ENCODE results near the gene OR4N2. TPM values are rescaled to one million over a fixed set of nuclear protein-coding genes. Genes with fewer than 3 reads are reported as not detected.
"Not testable (repeated sequence)": the region's sequence is repeated elsewhere in the genome, so short reads cannot be mapped to it uniquely, and the experiment has no call there.

The OR4N2 gene
- polyA plus RNA-seq, 1 of the 3 experiments (the other 2 are of a cell fraction), result not detected

DNA sequence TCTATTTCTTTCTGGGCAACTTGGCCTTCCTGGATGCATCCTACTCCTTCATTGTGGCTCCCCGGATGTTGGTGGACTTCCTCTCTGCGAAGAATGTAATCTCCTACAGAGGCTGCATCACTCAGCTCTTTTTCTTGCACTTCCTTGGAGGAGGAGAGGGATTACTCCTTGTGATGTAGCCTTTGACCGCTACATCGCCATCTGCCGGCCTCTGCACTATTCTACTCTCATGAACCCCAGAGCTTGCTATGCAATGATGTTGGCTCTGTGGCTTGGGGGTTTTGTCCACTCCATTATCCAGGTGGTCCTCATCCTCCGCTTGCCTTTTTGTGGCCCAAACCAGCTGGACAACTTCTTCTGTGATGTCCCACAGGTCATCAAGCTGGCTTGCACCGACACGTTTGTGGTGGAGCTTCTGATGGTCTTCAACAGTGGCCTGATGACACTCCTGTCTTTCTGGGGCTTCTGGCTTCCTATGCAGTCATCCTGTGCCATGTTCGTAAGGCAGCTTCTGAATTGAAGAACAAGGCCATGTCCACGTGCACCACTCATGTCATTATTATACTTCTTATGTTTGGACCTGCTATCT lies 7.0 kb upstream of the OR4N2 start:
- H3F3A ChIP-seq (replicated peaks; ENCODE audit: insufficient read depth); POLR2A ChIA-PET; H3K36me3 ChIP-seq (replicated peaks in 1 of 2; ENCODE audit: control insufficient read depth in 1 of 2, insufficient read depth in 2 of 2, low read length in 1 of 2); CTCF ChIA-PET; H3K27ac ChIP-seq (ENCODE audit: low read depth in 2 of 2, low read length in 1 of 2); H3K27me3 ChIP-seq (ENCODE audit: insufficient read depth); H3K4me3 ChIP-seq (ENCODE audit: low read depth in 2 of 2, low read length in 1 of 2); H3K79me2 ChIP-seq (ENCODE audit: insufficient read depth); H3K4me1 ChIP-seq (ENCODE audit: control insufficient read depth in 1 of 2, insufficient read depth in 2 of 2, low read depth in 1 of 2, low read length in 1 of 2); H3K9me2 ChIP-seq; H4K20me1 ChIP-seq (ENCODE audit: insufficient read depth); H3K9me3 ChIP-seq; H3K9ac ChIP-seq; H2AFZ ChIP-seq (ENCODE audit: low read depth); DNase-seq; H3K4me2 ChIP-seq: not testable (repeated sequence)
- TF ChIP-seq, protein P1, sequence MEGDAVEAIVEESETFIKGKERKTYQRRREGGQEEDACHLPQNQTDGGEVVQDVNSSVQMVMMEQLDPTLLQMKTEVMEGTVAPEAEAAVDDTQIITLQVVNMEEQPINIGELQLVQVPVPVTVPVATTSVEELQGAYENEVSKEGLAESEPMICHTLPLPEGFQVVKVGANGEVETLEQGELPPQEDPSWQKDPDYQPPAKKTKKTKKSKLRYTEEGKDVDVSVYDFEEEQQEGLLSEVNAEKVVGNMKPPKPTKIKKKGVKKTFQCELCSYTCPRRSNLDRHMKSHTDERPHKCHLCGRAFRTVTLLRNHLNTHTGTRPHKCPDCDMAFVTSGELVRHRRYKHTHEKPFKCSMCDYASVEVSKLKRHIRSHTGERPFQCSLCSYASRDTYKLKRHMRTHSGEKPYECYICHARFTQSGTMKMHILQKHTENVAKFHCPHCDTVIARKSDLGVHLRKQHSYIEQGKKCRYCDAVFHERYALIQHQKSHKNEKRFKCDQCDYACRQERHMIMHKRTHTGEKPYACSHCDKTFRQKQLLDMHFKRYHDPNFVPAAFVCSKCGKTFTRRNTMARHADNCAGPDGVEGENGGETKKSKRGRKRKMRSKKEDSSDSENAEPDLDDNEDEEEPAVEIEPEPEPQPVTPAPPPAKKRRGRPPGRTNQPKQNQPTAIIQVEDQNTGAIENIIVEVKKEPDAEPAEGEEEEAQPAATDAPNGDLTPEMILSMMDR (IDR thresholded peaks at IDR 0.05), result peak; percentile 25; the same call in 1 of the 2 replicates
- WGBS (ENCODE audit: low lambda C conversion rate), result 8% methylated on average over 10 of the region's 10 CpGs

DNA sequence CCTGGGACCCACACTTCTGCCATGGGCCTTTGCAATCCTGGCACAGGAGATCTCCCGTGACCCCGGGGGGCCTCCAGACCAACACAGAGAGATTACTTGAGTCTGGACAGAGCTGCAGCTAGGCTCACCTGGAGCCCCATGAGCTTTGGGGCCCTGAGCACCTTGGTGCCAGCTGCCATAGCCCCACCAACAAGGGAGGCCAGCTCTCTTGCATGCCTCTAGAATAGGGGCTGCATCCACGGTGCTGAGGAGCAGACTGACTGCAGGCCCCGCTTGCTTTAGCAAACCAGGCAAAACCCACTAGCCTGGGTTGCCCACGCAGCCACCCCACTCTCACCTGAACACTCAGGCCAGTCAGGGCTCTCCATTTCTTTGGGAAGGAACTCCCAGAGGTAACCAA lies 3.7 kb upstream of the OR4N2 start:
- ChIA-PET POLR2A (no interaction called here), CTCF (no interaction called here)
- Histone ChIP-seq H2AFZ (ENCODE audit: low read depth) (no peak overlapping the region), H3K36me3 (replicated peaks in 1 of 2; ENCODE audit: control insufficient read depth in 1 of 2, insufficient read depth in 2 of 2, low read length in 1 of 2) (no peaks in the 10 kb centered on the region), H3F3A (replicated peaks; ENCODE audit: insufficient read depth) (no peaks in the 10 kb centered on the region), H4K20me1 (ENCODE audit: insufficient read depth) (no peaks in the 10 kb centered on the region), H3K79me2 (ENCODE audit: insufficient read depth) (no peaks in the 10 kb centered on the region), H3K4me3 (ENCODE audit: low read depth in 2 of 2, low read length in 1 of 2) (no peak overlapping the region), H3K27ac (ENCODE audit: low read depth in 2 of 2, low read length in 1 of 2) (no peak overlapping the region), H3K9ac (no peak overlapping the region), H3K27me3 (ENCODE audit: insufficient read depth) (no peaks in the 10 kb centered on the region; the same call in 1 of the 2 replicates), H3K4me1 (ENCODE audit: control insufficient read depth in 1 of 2, insufficient read depth in 2 of 2, low read depth in 1 of 2, low read length in 1 of 2) (no peaks in the 10 kb centered on the region), H3K9me2 (no peaks in the 10 kb centered on the region), H3K9me3 (no peaks in the 10 kb centered on the region), H3K4me2 (no peak overlapping the region)
- DNase-seq, result no peak
- WGBS (ENCODE audit: low lambda C conversion rate), result 17% methylated on average over 3 of the region's 5 CpGs
- TF ChIP-seq POLR2AphosphoS5 (IDR thresholded peaks at IDR 0.05; ENCODE audit: low read depth, low read length) (no peak), SMC3 (IDR thresholded peaks at IDR 0.05; ENCODE audit: low read depth, low read length) (no peak), GABPA (IDR thresholded peaks at IDR 0.05; ENCODE audit: low read depth) (no peak), FOXJ3 (CRISPR knock-in tag; IDR thresholded peaks at IDR 0.05) (no peak), NFIC (IDR thresholded peaks at IDR 0.05; ENCODE audit: borderline replicate concordance) (no peak), EP300 (IDR thresholded peaks at IDR 0.05; ENCODE audit: borderline replicate concordance in 1 of 2, low read depth in 1 of 2, low read length in 1 of 2) (no peak), RAD21 (IDR thresholded peaks at IDR 0.05; ENCODE audit: low read length) (no peak), NRF1 (IDR thresholded peaks at IDR 0.05; ENCODE audit: low read depth, low read length) (no peak), MEF2A (IDR thresholded peaks at IDR 0.05; ENCODE audit: borderline replicate concordance, low read depth) (no peak), FOSL2 (IDR thresholded peaks at IDR 0.05; ENCODE audit: borderline replicate concordance, low read depth) (no peak), TAF1 (IDR thresholded peaks at IDR 0.05; ENCODE audit: borderline replicate concordance, low read depth, low read length) (no peak), RCOR1 (IDR thresholded peaks at IDR 0.05; ENCODE audit: low read length) (no peak)
- TF ChIP-seq, protein P1 (IDR thresholded peaks at IDR 0.05), result no peak
- TF ChIP-seq, protein P2, sequence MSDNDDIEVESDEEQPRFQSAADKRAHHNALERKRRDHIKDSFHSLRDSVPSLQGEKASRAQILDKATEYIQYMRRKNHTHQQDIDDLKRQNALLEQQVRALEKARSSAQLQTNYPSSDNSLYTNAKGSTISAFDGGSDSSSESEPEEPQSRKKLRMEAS (IDR thresholded peaks at IDR 0.05; ENCODE audit: low read depth), result no peak
- TF ChIP-seq, protein P3, sequence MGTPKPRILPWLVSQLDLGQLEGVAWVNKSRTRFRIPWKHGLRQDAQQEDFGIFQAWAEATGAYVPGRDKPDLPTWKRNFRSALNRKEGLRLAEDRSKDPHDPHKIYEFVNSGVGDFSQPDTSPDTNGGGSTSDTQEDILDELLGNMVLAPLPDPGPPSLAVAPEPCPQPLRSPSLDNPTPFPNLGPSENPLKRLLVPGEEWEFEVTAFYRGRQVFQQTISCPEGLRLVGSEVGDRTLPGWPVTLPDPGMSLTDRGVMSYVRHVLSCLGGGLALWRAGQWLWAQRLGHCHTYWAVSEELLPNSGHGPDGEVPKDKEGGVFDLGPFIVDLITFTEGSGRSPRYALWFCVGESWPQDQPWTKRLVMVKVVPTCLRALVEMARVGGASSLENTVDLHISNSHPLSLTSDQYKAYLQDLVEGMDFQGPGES (IDR thresholded peaks at IDR 0.05; ENCODE audit: low read depth, low read length), result no peak
- TF ChIP-seq, protein P4, sequence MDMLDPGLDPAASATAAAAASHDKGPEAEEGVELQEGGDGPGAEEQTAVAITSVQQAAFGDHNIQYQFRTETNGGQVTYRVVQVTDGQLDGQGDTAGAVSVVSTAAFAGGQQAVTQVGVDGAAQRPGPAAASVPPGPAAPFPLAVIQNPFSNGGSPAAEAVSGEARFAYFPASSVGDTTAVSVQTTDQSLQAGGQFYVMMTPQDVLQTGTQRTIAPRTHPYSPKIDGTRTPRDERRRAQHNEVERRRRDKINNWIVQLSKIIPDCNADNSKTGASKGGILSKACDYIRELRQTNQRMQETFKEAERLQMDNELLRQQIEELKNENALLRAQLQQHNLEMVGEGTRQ (IDR thresholded peaks at IDR 0.05; ENCODE audit: borderline replicate concordance, low read depth, low read length), result no peak
- TF ChIP-seq, protein P5, sequence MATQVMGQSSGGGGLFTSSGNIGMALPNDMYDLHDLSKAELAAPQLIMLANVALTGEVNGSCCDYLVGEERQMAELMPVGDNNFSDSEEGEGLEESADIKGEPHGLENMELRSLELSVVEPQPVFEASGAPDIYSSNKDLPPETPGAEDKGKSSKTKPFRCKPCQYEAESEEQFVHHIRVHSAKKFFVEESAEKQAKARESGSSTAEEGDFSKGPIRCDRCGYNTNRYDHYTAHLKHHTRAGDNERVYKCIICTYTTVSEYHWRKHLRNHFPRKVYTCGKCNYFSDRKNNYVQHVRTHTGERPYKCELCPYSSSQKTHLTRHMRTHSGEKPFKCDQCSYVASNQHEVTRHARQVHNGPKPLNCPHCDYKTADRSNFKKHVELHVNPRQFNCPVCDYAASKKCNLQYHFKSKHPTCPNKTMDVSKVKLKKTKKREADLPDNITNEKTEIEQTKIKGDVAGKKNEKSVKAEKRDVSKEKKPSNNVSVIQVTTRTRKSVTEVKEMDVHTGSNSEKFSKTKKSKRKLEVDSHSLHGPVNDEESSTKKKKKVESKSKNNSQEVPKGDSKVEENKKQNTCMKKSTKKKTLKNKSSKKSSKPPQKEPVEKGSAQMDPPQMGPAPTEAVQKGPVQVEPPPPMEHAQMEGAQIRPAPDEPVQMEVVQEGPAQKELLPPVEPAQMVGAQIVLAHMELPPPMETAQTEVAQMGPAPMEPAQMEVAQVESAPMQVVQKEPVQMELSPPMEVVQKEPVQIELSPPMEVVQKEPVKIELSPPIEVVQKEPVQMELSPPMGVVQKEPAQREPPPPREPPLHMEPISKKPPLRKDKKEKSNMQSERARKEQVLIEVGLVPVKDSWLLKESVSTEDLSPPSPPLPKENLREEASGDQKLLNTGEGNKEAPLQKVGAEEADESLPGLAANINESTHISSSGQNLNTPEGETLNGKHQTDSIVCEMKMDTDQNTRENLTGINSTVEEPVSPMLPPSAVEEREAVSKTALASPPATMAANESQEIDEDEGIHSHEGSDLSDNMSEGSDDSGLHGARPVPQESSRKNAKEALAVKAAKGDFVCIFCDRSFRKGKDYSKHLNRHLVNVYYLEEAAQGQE (IDR thresholded peaks at IDR 0.05; ENCODE audit: low read depth, low read length), result no peak
